B cell (primary cell): ENCODE results near the gene BRSK2. TPM values are rescaled to one million over a fixed set of nuclear protein-coding genes. Genes with fewer than 3 reads are reported as not detected.
"Not testable (repeated sequence)": the region's sequence is repeated elsewhere in the genome, so short reads cannot be mapped to it uniquely, and the experiment has no call there.

ENCODE experiments used
- ATAC-seq: fragments of 200-7000 bp; cut with Tn5 transposase; one replicate; pipeline ENCODE4 v1.10.0; 2021; ENCODE audit warnings: low read depth, mild to moderate bottlenecking, moderate number of reproducible peaks, moderate library complexity
- CTCF ChIA-PET: fragments of 350-600 bp; sonication (Branson Sonifier 250); formaldehyde crosslinking; loops from one replicate; lab custom pipeline; 2021; ENCODE audit warnings: antibody characterized with exemption, inconsistent platforms; lab: Charles Lee
- POLR2A ChIA-PET: fragments of 350-600 bp; sonication (Branson Sonifier 250); formaldehyde crosslinking; loops from one replicate; lab custom pipeline; 2021; ENCODE audit warnings: antibody characterized with exemption; lab: Charles Lee
- DNase-seq: peaks from one replicate; pipeline ENCODE4 v3.0.0; 2013
- H2AFZ ChIP-seq: 2 replicates; pipeline ENCODE4 v1.6.1; 2012; ENCODE audit warnings: mild to moderate bottlenecking, low read depth, low read length; ENCODE audit not compliant: insufficient read depth, poor library complexity, severe bottlenecking
- H3K27ac ChIP-seq, 2 donors: 1 replicate in 1 of 2; 2 replicates in 1 of 2; pipeline ENCODE4 v1.5.1; 2012 to 2013; ENCODE audit warnings: low read length in 2 of 2, mild to moderate bottlenecking in 2 of 2, moderate library complexity in 1 of 2
- H3K27me3 ChIP-seq, 4 experiments: fragments of 200-600 bp in 1 of 4; sonication (generic) in 1 of 4; replicated peaks in 1 of 4; 1 replicate in 2 of 4; 2 replicates in 2 of 4; pipeline versions ENCODE4 v1.6.1 to v1.7.0; 2013 to 2016; ENCODE audit warnings: low read length in 3 of 4, mild to moderate bottlenecking in 2 of 4, mixed read lengths in 1 of 4, moderate library complexity in 1 of 4; ENCODE audit not compliant: insufficient read depth in 4 of 4, control insufficient read depth in 3 of 4; ENCODE audit errors: control extremely low read depth in 1 of 4
- H3K36me3 ChIP-seq, 2 experiments: replicated peaks in 1 of 2; 1 replicate in 1 of 2; 2 replicates in 1 of 2; pipeline versions ENCODE4 v1.6.1 to v1.7.1; 2013; ENCODE audit warnings: low read length in 1 of 2; ENCODE audit not compliant: insufficient read depth in 2 of 2, control insufficient read depth in 1 of 2; ENCODE audit errors: control extremely low read depth in 1 of 2, extremely low read depth in 1 of 2
- H3K4me1 ChIP-seq, 2 donors: fragments of 200-600 bp in 1 of 2; sonication (generic) in 1 of 2; 1 replicate in 1 of 2; 2 replicates in 1 of 2; pipeline versions ENCODE4 v1.5.1 to v1.6.1; 2013 to 2017; ENCODE audit warnings: low read length in 2 of 2; ENCODE audit not compliant: control insufficient read depth in 2 of 2, insufficient read depth in 2 of 2
- H3K4me2 ChIP-seq: replicated peaks from 2 replicates; pipeline ENCODE3; 2012; ENCODE audit warnings: mild to moderate bottlenecking, low read depth, low read length; ENCODE audit not compliant: poor library complexity, severe bottlenecking
- H3K4me3 ChIP-seq, 5 experiments: fragments of 200-600 bp in 1 of 5; sonication (generic) in 1 of 5; 1 replicate in 3 of 5; 2 replicates in 2 of 5; pipeline versions ENCODE4 v1.5.1 to v1.7.0; 2011 to 2016; ENCODE audit warnings: low read length in 4 of 5, mild to moderate bottlenecking in 4 of 5, low read depth in 2 of 5, control low read depth in 1 of 5, moderate library complexity in 1 of 5; ENCODE audit not compliant: insufficient read depth in 1 of 5; ENCODE audit errors: control extremely low read depth in 1 of 5, extremely low read depth in 1 of 5
- H3K79me2 ChIP-seq: fragments of 200-600 bp; sonication (generic); one replicate; pipeline ENCODE4 v1.6.0; 2016; ENCODE audit warnings: low read length; ENCODE audit not compliant: control insufficient read depth, insufficient read depth
- H3K9ac ChIP-seq: fragments of 200-600 bp; sonication (generic); 2 replicates; pipeline ENCODE4 v1.6.1; 2017; ENCODE audit warnings: mild to moderate bottlenecking, low read length, moderate library complexity
- H3K9me3 ChIP-seq, 3 donors: one replicate each; pipeline versions ENCODE4 v1.6.1 to v1.7.1; 2013; ENCODE audit warnings: low read length in 2 of 3; ENCODE audit not compliant: control insufficient read depth in 2 of 3, insufficient read depth in 1 of 3; ENCODE audit errors: control extremely low read depth in 1 of 3
- H4K20me1 ChIP-seq: 2 replicates; pipeline ENCODE4 v1.6.0; 2012; ENCODE audit warnings: mild to moderate bottlenecking, low read length; ENCODE audit not compliant: insufficient read depth, control insufficient read depth, poor library complexity, severe bottlenecking
- H3K27ac Mint-ChIP-seq: one replicate; pipeline ENCODE4 v1.8.0; 2021; ENCODE audit warnings: mixed read lengths
- H3K27me3 Mint-ChIP-seq: one replicate; pipeline ENCODE4 v1.8.0; 2021; ENCODE audit warnings: mixed read lengths
- H3K4me1 Mint-ChIP-seq: one replicate; pipeline ENCODE4 v1.8.0; 2021; ENCODE audit warnings: mixed read lengths
- H3K4me3 Mint-ChIP-seq: one replicate; pipeline ENCODE4 v1.8.0; 2021; ENCODE audit warnings: mixed read lengths
- H3K9me3 Mint-ChIP-seq: one replicate; pipeline ENCODE4 v1.8.0; 2022; ENCODE audit warnings: mixed read lengths; ENCODE audit not compliant: insufficient read depth
- EZH2 ChIP-seq: IDR thresholded peaks from 2 replicates; pipeline ENCODE4 v1.6.1; 2012; ENCODE audit warnings: borderline replicate concordance, low read depth, mild to moderate bottlenecking, moderate library complexity, low read length; ENCODE audit not compliant: insufficient read depth, poor library complexity, severe bottlenecking
- WGBS: methylation state at CpG from one replicate; pipeline ENCODE4 v1.1.5; 2013; ENCODE audit warnings: missing lambda C conversion rate; ENCODE audit not compliant: insufficient coverage; 5-methylcytosine and 5-hydroxymethylcytosine counted together
- intact Hi-C: fragments of 100-400 bp; cut with micrococcal nuclease; formaldehyde crosslinking; loops from one replicate; pipeline ENCODE4 v1.10.0; 2022
- polyA plus RNA-seq: library from polyadenylated mRNA; depleted of rRNA; stranded (reverse); fragments of >200 nt; gene quantifications from 2 replicates; pipeline ENCODE4 v1.2.3, GENCODE V29; 2012
- total RNA-seq, 2 donors: library from RNA; stranded (reverse); fragments of 120-200 nt in 1 of 2; gene quantifications; 1 replicate in 1 of 2; 2 replicates in 1 of 2; pipeline versions ENCODE4 v1.2.3 to v1.2.4, GENCODE V29; 2013 to 2022
- TF ChIP-seq, protein P1 (sequence below): fragments of 200-600 bp; IDR thresholded peaks from one replicate; pipeline ENCODE4 v1.8.0; 2022; ENCODE audit warnings: antibody characterized with exemption, mild to moderate bottlenecking

BRSK2 gene
- total and polyA plus RNA-seq, 2 donors (not counting 1 experiment from before 2014, with no cell fraction given): 0.51 to 0.79 TPM

DNA sequence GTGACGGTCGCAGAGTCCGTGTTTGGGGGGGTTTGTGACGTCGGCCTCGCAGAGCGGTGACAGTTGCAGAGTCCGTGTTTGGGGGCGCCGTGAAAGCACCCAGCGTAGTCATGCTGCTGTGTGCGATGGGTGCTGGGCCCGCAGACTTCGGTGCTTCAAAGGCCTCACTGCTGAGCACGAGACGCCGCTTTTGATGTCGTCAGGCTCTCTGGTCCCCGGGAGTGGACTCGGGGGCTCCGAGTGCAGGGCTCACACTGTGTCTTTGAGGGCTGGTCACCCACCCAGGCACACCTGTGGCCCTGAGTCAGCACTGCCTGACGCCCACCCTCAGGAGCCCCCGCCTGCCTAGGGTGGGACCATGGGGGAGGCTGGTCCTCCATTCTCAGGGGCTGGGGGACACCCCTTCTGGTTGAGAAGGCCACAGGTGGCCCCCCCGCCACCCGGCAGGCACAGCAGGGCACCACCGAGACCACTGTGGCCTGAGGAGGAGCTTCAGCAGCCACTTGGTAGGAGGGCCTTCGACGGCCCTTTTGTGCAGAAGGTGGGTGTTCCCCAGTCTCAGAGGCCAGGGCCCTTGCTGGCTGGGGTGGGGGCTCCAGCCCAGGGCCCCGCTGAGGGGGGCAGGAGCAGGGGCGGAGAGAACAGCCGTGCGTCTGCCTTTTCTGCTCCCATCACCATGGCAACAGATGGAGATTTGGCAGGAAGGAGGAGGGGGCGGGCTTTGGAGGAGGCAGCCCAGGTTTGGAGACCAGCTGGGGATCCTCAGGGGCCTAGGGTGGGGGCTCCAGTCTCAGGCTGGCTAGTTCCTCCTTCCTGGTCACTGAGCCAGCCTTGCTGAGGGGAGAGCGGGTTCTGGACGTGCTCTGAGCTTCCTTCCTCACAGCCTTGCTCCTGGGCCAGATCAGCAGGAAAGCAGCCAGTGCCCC lies 20.9 kb downstream of the BRSK2 start:
- ChIA-PET POLR2A (no interaction called here), CTCF (no interaction called here)
- no peak overlapping the region for H3K4me2 ChIP-seq
- H3K27ac ChIP-seq: no peak overlapping the region
- DNase-seq (no peak), ATAC-seq (no peak)
- no peaks in the 10 kb centered on the region for H4K20me1 ChIP-seq
- no peak overlapping the region for H3K9ac ChIP-seq
- Mint-ChIP-seq H3K4me3 (no peak overlapping the region), H3K27ac (no peak overlapping the region), H3K9me3 (no peaks in the 10 kb centered on the region), H3K4me1 (no peaks in the 10 kb centered on the region), H3K27me3 (no peaks in the 10 kb centered on the region)
- TF ChIP-seq EZH2: no peak
- TF ChIP-seq, protein P1, sequence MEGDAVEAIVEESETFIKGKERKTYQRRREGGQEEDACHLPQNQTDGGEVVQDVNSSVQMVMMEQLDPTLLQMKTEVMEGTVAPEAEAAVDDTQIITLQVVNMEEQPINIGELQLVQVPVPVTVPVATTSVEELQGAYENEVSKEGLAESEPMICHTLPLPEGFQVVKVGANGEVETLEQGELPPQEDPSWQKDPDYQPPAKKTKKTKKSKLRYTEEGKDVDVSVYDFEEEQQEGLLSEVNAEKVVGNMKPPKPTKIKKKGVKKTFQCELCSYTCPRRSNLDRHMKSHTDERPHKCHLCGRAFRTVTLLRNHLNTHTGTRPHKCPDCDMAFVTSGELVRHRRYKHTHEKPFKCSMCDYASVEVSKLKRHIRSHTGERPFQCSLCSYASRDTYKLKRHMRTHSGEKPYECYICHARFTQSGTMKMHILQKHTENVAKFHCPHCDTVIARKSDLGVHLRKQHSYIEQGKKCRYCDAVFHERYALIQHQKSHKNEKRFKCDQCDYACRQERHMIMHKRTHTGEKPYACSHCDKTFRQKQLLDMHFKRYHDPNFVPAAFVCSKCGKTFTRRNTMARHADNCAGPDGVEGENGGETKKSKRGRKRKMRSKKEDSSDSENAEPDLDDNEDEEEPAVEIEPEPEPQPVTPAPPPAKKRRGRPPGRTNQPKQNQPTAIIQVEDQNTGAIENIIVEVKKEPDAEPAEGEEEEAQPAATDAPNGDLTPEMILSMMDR: no peak
- H3K4me1 ChIP-seq: no peaks in the 10 kb centered on the region
- intact Hi-C loops: no loop called here
- no peak overlapping the region for H3K4me3 ChIP-seq
- no peaks in the 10 kb centered on the region for H3K79me2 ChIP-seq
- H2AFZ ChIP-seq: no peak overlapping the region
- peaks cover 0 to 26% (median 0%) of the 10 kb centered on the region in 3 donors for H3K9me3 ChIP-seq
- H3K36me3 ChIP-seq: no peaks in the 10 kb centered on the region
- H3K27me3 ChIP-seq: no peaks in the 10 kb centered on the region
- WGBS: 85% methylated on average over 32 of the region's 35 CpGs

DNA sequence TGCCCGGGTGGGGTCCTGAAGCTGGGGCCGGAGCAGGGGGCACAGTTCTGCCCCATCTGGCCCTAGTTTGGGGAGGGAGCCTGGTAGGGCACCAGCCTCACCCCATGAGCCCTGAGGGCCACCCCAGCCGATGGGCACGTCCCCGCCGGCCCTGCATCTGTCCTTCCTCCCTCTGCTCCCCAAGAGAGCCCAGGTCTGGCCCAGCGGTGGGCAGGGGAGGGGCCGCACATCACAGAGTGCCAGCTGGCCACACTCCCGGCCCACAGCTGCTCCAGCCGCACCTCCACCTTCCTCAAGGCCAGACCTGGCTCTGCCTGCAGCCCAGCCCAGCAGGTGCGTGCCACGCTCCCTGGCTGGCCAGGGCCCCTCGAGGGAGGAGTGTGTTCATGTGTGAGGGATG lies 21.6 kb downstream of the BRSK2 start:
- ChIA-PET CTCF (no interaction called here), POLR2A (no interaction called here)
- ATAC-seq: no peak
- Histone ChIP-seq H2AFZ (no peak overlapping the region), H3K27me3 (no peaks in the 10 kb centered on the region), H3K36me3 (no peaks in the 10 kb centered on the region), H3K27ac (no peak overlapping the region), H3K9me3 (peaks cover 0 to 33% (median 0%) of the 10 kb centered on the region in 3 donors), H3K79me2 (no peaks in the 10 kb centered on the region), H3K4me3 (no peak overlapping the region), H4K20me1 (no peaks in the 10 kb centered on the region), H3K9ac (no peak overlapping the region), H3K4me1 (no peaks in the 10 kb centered on the region), H3K4me2 (no peak overlapping the region)
- H3K27ac Mint-ChIP-seq: no peak overlapping the region
- WGBS: 89% methylated on average over 12 of the region's 13 CpGs
- TF ChIP-seq, protein P1: no peak
- TF ChIP-seq EZH2: no peak
- intact Hi-C loops: no loop called here
- DNase-seq: no peak
- H3K27me3 Mint-ChIP-seq: no peaks in the 10 kb centered on the region
- H3K4me1 Mint-ChIP-seq: no peaks in the 10 kb centered on the region
- H3K4me3 Mint-ChIP-seq: no peak overlapping the region
- H3K9me3 Mint-ChIP-seq: no peaks in the 10 kb centered on the region

DNA sequence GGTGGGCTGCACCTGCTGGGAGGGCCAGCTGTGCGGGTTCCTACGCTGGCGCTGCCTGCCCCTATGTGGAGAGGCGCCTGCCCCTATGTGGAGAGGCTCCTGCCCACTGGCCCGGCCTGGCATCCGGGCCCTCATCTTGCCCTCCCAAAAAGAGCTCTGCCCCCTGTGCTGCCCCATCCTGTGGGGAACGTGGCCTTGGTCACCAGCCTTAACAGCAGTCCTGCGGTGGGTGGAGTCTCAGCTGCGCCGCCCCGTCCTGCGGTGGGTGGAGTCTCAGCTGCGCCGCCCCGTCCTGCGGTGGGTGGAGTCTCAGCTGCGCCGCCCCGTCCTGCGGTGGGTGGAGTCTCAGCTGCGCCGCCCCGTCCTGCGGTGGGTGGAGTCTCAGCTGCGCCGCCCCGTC lies 22.0 kb downstream of the BRSK2 start:
- H3K9me3 Mint-ChIP-seq, H4K20me1 ChIP-seq, POLR2A ChIA-PET, H3K36me3 ChIP-seq, ATAC-seq, DNase-seq, H3K4me1 Mint-ChIP-seq, H3K4me1 ChIP-seq, CTCF ChIA-PET, H3K4me3 ChIP-seq, H3K27me3 ChIP-seq, H3K27ac Mint-ChIP-seq, H2AFZ ChIP-seq, H3K27ac ChIP-seq, H3K9ac ChIP-seq, H3K79me2 ChIP-seq, intact Hi-C loops, H3K4me2 ChIP-seq, H3K4me3 Mint-ChIP-seq, H3K27me3 Mint-ChIP-seq: not testable (repeated sequence)
- WGBS: 100% methylated on average over 5 of the region's 27 CpGs
- H3K9me3 ChIP-seq: peaks cover 0 to 37% (median 3%) of the 10 kb centered on the region in 3 donors
